Bronchial epithelial cell (primary cell): ENCODE data around the gene TXNRD1. TPM values are rescaled to one million over a fixed set of nuclear protein-coding genes. Genes with fewer than 3 reads are reported as not detected.
"Not testable (repeated sequence)": the region's sequence is repeated elsewhere in the genome, so short reads cannot be mapped to it uniquely, and the experiment has no call there.

Source experiments
- DNase-seq: peaks from one replicate; pipeline ENCODE4 v3.0.0-alpha.2; 2010; ENCODE audit warnings: low read depth
- FAIRE-seq: peaks from 2 replicates; lab custom pipeline; 2011; peaks lifted over from hg19 to GRCh38; lab: Jason Lieb, UNC
- H3K27me3 ChIP-seq: 2 replicates; pipeline ENCODE4 v1.5.1; 2011; ENCODE audit warnings: low read length; ENCODE audit not compliant: control insufficient read depth, insufficient read depth
- H3K36me3 ChIP-seq: 2 replicates; pipeline ENCODE4 v1.5.1; 2011; ENCODE audit warnings: low read length; ENCODE audit not compliant: control insufficient read depth, insufficient read depth
- H3K4me3 ChIP-seq: 2 replicates; pipeline ENCODE4 v1.5.1; 2011; ENCODE audit warnings: mild to moderate bottlenecking, low read depth, low read length, control low read depth
- total RNA-seq: library from RNA; depleted of rRNA; stranded (reverse); fragments of >200 nt; gene quantifications from 2 replicates; pipeline ENCODE4 v1.2.1, GENCODE V29; 2014
- TF ChIP-seq, protein P1 (sequence below): IDR thresholded peaks from 2 replicates; pipeline ENCODE4 v1.5.1; 2011; ENCODE audit warnings: mild to moderate bottlenecking, moderate library complexity, low read length, control low read depth, inconsistent platforms; ENCODE audit not compliant: insufficient read depth, severe bottlenecking

Gene TXNRD1
- total RNA-seq, 1 donor from 2014 or later, result 88.2 TPM

DNA sequence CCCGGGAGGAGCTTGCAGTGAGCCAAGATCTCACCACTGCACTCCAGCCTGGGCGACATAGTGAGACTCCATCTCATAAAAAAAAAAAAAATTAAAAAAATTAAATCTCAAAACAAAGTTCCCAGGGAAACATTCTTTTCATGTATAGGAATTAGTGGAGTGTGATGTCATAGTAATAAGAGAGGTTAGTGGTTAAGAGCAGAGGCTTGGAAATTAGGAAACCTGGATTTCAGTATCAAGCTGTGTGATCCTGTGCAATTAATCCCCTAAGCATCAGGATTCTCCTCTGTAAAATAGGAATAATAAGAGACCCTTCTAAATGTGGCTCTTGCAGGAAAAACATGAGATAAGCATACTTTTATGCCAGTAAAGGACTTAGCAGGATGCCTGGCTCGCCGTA is 3.1 kb upstream of the TXNRD1 start:
- FAIRE-seq (no peak), DNase-seq (no peak)
- TF ChIP-seq, protein P1, sequence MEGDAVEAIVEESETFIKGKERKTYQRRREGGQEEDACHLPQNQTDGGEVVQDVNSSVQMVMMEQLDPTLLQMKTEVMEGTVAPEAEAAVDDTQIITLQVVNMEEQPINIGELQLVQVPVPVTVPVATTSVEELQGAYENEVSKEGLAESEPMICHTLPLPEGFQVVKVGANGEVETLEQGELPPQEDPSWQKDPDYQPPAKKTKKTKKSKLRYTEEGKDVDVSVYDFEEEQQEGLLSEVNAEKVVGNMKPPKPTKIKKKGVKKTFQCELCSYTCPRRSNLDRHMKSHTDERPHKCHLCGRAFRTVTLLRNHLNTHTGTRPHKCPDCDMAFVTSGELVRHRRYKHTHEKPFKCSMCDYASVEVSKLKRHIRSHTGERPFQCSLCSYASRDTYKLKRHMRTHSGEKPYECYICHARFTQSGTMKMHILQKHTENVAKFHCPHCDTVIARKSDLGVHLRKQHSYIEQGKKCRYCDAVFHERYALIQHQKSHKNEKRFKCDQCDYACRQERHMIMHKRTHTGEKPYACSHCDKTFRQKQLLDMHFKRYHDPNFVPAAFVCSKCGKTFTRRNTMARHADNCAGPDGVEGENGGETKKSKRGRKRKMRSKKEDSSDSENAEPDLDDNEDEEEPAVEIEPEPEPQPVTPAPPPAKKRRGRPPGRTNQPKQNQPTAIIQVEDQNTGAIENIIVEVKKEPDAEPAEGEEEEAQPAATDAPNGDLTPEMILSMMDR, result no peak
- no peak overlapping the region for H3K4me3 ChIP-seq
- no peaks in the 10 kb centered on the region for H3K27me3 ChIP-seq
- H3K36me3 ChIP-seq, result no peaks in the 10 kb centered on the region

GRCh38 chr12:104213952-104214351 is 1.6 kb upstream of the TXNRD1 start:
- no peaks in the 10 kb centered on the region for H3K27me3 ChIP-seq
- no peak overlapping the region for H3K4me3 ChIP-seq
- FAIRE-seq (no peak), DNase-seq (no peak)
- no peaks in the 10 kb centered on the region for H3K36me3 ChIP-seq
- TF ChIP-seq, protein P1, result no peak

DNA sequence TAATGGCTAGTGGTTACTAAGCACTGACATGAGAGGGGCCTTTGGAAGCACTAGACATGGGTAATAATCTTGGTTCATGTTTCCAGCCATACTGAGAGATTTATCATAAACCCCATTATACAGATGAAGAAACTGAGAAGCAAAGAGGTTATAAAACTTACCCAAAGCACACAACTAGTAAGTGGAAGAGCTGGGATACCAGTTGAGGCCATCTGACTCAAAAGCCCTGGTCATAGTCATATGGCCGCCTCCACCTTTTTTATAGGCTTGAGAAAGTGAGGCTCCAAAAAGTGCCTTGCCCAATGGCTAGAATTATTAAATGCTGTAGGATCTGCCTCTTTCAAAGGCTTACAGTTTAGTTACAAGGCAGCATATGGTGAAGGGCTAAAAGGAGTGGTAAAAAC is 944 bp downstream of the TXNRD1 start:
- FAIRE-seq, result no peak
- no peak for DNase-seq
- H3K4me3 ChIP-seq, result no peak overlapping the region
- no peaks in the 10 kb centered on the region for H3K36me3 ChIP-seq
- H3K27me3 ChIP-seq, result no peaks in the 10 kb centered on the region
- TF ChIP-seq, protein P1, result no peak

DNA sequence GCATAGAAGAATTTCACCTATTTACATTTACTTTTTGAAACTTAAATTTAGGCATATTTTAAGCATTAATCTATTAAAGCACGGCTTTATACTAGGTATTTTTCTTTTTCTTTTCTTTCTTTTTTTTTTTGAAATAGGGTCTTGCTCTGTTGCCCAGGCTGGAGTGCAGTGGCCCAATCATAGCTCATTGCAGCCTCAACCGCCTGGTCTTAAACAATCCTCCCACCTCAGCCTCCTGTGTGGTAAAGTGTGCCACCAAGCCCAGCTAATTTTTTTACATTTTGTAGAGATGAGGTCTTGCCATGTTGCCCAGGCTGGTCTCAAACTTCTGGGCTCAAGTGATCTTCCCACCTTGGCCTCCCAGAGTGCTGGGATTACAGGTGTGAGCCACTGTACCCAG is 2.9 kb downstream of the TXNRD1 start:
- not testable (repeated sequence) for FAIRE-seq, H3K36me3 ChIP-seq, H3K4me3 ChIP-seq, H3K27me3 ChIP-seq, DNase-seq

- TF ChIP-seq, protein P1, result no peak
- DNase-seq (peak; percentile 80), FAIRE-seq (no peak)
- Histone ChIP-seq H3K4me3 (no peak overlapping the region), H3K36me3 (no peaks in the 10 kb centered on the region), H3K27me3 (no peaks in the 10 kb centered on the region)
Observed at GRCh38 chr12:104218935-104219334, 3.4 kb downstream of the TXNRD1 start.

DNA sequence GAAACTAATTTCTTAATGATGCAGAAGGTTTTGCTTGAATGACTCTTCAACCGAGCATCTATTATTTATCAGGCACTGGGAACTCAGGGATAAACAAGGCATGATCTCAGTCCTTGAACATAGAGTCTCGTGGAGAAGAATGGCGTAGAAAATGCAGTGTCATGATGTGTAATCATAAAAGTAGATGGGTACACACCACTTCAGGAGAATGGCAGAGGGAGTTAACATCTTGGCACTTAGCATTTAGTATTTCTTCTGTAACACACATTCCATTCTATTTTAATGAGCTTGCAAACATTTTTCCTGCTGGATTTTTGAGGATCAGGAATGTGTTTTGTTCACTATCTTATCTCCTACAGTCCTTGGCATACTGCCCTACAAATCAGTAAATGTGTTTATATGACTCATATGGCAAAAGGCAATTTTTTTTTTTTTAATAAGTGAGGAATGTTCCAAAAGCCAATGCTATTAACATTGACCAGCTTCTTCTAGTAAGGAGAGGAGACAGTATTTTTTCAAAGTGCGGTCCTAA is 3.8 kb downstream of the TXNRD1 start:
- no peaks in the 10 kb centered on the region for H3K36me3 ChIP-seq
- no peak overlapping the region for H3K4me3 ChIP-seq
- TF ChIP-seq, protein P1, result no peak
- no peaks in the 10 kb centered on the region for H3K27me3 ChIP-seq
- peak; percentile 95 for DNase-seq
- peak; percentile 66 for FAIRE-seq
